Small intestine (tissue), 7 donors: ENCODE results near the gene ASIC3. TPM values are rescaled to one million over a fixed set of nuclear protein-coding genes. Genes with fewer than 3 reads are reported as not detected.

Experiments
- DNase-seq, 2 donors: peaks; one replicate each; pipeline versions ENCODE4 v3.0.0 to v3.0.0-alpha.2; 2013
- FAIRE-seq: peaks from 2 replicates; lab custom pipeline; 2012; peaks lifted over from hg19 to GRCh38; lab: Jason Lieb, UNC
- H3K27ac ChIP-seq, 3 donors: one replicate each; pipeline ENCODE4 v1.5.1; 2013; ENCODE audit warnings: low read length in 2 of 3, mild to moderate bottlenecking in 2 of 3, control low read depth in 1 of 3, inconsistent platforms in 1 of 3, low read depth in 1 of 3, moderate library complexity in 1 of 3
- H3K27me3 ChIP-seq, 3 donors: one replicate each; pipeline ENCODE4 v1.6.1; 2013; ENCODE audit warnings: low read length in 3 of 3, inconsistent platforms in 1 of 3; ENCODE audit not compliant: control insufficient read depth in 3 of 3, insufficient read depth in 3 of 3
- H3K36me3 ChIP-seq, 3 donors: one replicate each; pipeline ENCODE4 v1.6.1; 2013; ENCODE audit warnings: low read length in 3 of 3, inconsistent platforms in 1 of 3, low read depth in 1 of 3, mild to moderate bottlenecking in 1 of 3, moderate library complexity in 1 of 3; ENCODE audit not compliant: control insufficient read depth in 3 of 3, insufficient read depth in 2 of 3
- H3K4me1 ChIP-seq, 3 donors: one replicate each; pipeline ENCODE4 v1.6.1; 2013; ENCODE audit warnings: low read length in 2 of 3, inconsistent platforms in 1 of 3, low read depth in 1 of 3, mild to moderate bottlenecking in 1 of 3, moderate library complexity in 1 of 3; ENCODE audit not compliant: control insufficient read depth in 3 of 3, insufficient read depth in 2 of 3
- H3K4me3 ChIP-seq, 3 donors: one replicate each; pipeline ENCODE4 v1.5.1; 2013; ENCODE audit warnings: low read length in 3 of 3, control low read depth in 1 of 3, inconsistent platforms in 1 of 3, low read depth in 1 of 3, mild to moderate bottlenecking in 1 of 3, moderate library complexity in 1 of 3
- H3K9me3 ChIP-seq, 2 donors: one replicate each; pipeline ENCODE4 v1.6.1; 2013; ENCODE audit warnings: low read depth in 1 of 2, low read length in 1 of 2; ENCODE audit not compliant: control insufficient read depth in 2 of 2, insufficient read depth in 1 of 2
- WGBS, 3 donors: extraction: QIAGEN DNeasy Blood & Tissue Kit; methylation state at CpG; one replicate each; pipeline ENCODE4 v1.1.7; 2013; 5-methylcytosine and 5-hydroxymethylcytosine counted together
- polyA plus RNA-seq, 4 donors: library from polyadenylated mRNA; stranded (reverse) in 3 of 4; unstranded in 1 of 4; fragments of 200-250 nt in 3 of 4; fragments of 120-200 nt in 1 of 4; gene quantifications; one replicate each; pipeline versions ENCODE4 v1.2.1 to v1.2.3, GENCODE V29; 2013
- donor health status: healthy with polysubstance abuse.
- donor health status: control.
- donor health status: control.
- donor health status: Bipolar disorder and iron deficiency.
- donor health status: healthy.

Gene ASIC3
- polyA plus RNA-seq, 4 donors, result 2.8 to 10.7 (median 3.6) TPM

DNA sequence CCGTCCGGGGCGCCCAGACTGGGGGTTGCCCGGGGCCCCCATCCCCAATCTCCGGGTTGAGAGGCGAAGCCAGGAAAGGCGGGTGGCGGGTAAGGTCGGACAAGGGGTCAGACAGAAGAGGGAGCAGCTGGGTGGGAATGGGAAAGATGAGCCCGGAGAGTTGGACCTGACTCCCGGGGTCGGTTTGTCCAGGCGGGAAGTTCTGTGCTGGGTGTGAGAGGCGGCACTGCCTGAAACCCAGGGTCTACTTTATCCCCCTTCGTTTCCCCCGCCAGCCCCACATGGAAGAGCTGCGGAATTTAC is 11.7 kb downstream of the ASIC3 start:
- WGBS, 3 donors, result 2% methylated on average over 16 to 17 of the region's 17 CpGs

DNA sequence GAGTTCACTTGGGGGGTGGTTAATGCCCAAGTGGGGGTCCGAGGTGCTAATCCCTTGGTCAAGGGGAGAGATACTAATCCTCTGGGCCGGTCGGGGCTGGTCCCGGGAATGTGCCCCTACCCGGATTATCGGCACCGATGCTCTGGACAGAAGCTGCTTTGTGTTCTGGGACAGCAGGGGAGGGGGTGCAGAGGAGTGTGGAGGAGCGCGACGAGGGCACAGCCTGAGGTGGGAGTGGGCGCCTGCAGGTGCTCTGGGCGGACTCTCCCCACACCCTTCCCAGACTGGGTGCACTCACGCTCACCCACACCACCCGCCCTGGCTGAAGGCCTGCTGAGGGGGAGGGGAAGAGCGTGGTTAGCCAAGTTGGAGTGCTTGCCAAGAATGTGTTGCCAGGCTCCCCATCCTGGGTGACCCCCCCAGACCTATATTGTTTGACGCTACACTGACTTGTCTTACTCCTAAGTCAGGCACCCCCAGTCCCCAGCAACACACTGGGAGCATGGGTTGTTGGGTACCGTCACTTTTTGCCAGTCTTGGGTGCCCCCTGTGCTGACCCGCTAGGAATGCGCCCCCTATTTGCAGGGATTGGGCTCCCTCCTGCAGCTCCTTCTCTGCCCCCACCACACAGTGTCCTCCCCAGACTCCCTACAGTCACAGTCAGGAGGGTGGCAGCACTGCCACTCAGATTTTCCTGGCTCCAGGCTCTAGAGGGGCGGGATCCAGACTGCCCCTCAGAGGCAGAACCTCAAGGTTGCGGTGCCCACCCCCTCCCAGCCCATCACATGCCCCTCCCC is 12.3 kb downstream of the ASIC3 start:
- H3K9me3 ChIP-seq, result no peaks in the 10 kb centered on the region
- WGBS, 3 donors, result 10 to 14% (median 11%) methylated on average over 20 to 21 of the region's 21 CpGs
- peaks cover 0 to 48% (median 9%) of the 10 kb centered on the region in 3 donors for H3K4me1 ChIP-seq
- H3K27me3 ChIP-seq, result no peaks in the 10 kb centered on the region
- FAIRE-seq, result no peak
- peak; percentile 38 to 46 for DNase-seq
- peak overlapping the region in 1 of 3 donors; percentile 8 for H3K27ac ChIP-seq
- H3K36me3 ChIP-seq, result peaks cover 0 to 32% (median 13%) of the 10 kb centered on the region in 3 donors
- peak overlapping the region; percentile 73 to 81 (median 80) for H3K4me3 ChIP-seq

More for the DNA sequence above, 11.7 kb downstream of the ASIC3 start:
- H3K4me3 ChIP-seq, result peak overlapping the region; percentile 73 to 81 (median 80)
- FAIRE-seq (no peak), DNase-seq (peak in 1 of 2 donors; percentile 16)
- no peaks in the 10 kb centered on the region for H3K27me3 ChIP-seq
- H3K9me3 ChIP-seq, result no peaks in the 10 kb centered on the region
- peak overlapping the region in 1 of 3 donors; percentile 70 for H3K27ac ChIP-seq
- H3K4me1 ChIP-seq, result peaks cover 0 to 48% (median 9%) of the 10 kb centered on the region in 3 donors
- H3K36me3 ChIP-seq, result peaks cover 0 to 31% (median 12%) of the 10 kb centered on the region in 3 donors

DNA sequence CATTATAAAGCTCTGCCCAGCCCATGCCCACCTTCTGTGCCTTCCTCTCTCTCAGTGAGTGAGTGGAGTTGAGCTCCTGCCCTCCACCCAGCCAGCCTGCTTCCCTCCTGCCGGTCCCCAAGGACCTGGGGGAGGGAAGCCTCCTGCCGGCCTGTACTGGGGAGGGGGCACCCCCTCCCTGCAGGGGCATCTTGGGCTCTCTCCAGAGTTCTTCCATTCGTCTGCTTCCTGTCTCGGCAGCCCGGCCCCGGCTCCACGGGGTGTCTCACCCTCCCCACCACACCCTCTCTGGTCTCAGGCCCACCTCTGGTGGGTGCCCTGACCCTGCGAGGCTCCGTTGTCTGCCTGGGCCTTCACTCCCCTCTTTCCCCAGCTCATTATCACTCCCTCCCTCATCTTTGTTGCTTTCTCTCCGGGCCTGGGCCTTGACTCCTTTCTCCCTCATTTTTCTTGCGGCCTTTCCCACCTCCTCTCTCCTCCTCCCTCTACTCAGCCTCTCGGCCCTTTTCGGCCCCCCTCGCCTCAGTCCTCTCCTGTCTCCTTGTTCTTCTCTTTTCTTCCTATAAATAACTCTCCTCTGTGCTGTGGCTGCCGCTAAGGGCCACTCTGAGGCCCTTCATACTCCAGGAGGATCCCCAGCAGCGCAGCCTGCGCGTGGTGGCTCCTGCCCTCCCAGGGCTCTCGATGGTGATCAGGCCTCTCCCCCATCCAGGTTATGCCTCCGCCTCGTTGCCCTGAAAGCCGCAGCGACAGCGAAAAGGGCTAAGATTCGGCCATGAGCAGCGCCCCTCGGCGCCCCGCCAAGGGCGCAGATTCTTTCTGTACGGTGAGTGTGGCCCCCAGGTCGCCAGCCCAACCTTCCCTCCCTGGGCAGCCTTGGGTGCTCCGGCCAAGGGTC is 13.1 kb downstream of the ASIC3 start:
- no peak overlapping the region for H3K4me3 ChIP-seq
- 66 to 71% (median 70%) methylated on average over 33 of the region's 33 CpGs for WGBS, 3 donors
- FAIRE-seq (no peak), DNase-seq (no peak)
- no peak overlapping the region for H3K27ac ChIP-seq
- peaks cover under 1 to 40% (median 19%) of the 10 kb centered on the region in 3 donors for H3K36me3 ChIP-seq
- no peaks in the 10 kb centered on the region for H3K9me3 ChIP-seq
- peaks cover 0 to 46% (median 9%) of the 10 kb centered on the region in 3 donors for H3K4me1 ChIP-seq
- no peaks in the 10 kb centered on the region for H3K27me3 ChIP-seq

DNA sequence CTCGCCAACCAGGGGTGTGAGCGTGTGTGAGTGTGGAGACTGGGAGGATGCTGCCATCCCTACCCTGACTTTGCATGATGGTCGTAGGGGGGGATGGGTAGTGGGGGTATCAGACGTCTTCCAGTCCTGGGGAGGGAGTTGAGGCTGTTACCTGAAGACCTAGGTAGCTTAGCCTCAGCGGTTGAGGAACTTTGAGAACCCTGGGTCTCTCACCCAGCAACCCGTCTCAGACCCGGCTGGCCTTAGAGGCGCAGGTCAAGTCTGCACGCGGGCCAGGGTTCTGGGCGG is 13.7 kb downstream of the ASIC3 start:
- H3K4me1 ChIP-seq, result peaks cover 0 to 40% (median 9%) of the 10 kb centered on the region in 3 donors
- WGBS, 3 donors, result 20 to 64% (median 44%) methylated on average over 10 to 11 of the region's 11 CpGs
- no peak for DNase-seq
- no peaks in the 10 kb centered on the region for H3K9me3 ChIP-seq
- H3K36me3 ChIP-seq, result peaks cover 3 to 46% (median 22%) of the 10 kb centered on the region in 3 donors
- H3K4me3 ChIP-seq, result no peak overlapping the region
- no peak for FAIRE-seq
- H3K27ac ChIP-seq, result no peak overlapping the region
- no peaks in the 10 kb centered on the region for H3K27me3 ChIP-seq

DNA sequence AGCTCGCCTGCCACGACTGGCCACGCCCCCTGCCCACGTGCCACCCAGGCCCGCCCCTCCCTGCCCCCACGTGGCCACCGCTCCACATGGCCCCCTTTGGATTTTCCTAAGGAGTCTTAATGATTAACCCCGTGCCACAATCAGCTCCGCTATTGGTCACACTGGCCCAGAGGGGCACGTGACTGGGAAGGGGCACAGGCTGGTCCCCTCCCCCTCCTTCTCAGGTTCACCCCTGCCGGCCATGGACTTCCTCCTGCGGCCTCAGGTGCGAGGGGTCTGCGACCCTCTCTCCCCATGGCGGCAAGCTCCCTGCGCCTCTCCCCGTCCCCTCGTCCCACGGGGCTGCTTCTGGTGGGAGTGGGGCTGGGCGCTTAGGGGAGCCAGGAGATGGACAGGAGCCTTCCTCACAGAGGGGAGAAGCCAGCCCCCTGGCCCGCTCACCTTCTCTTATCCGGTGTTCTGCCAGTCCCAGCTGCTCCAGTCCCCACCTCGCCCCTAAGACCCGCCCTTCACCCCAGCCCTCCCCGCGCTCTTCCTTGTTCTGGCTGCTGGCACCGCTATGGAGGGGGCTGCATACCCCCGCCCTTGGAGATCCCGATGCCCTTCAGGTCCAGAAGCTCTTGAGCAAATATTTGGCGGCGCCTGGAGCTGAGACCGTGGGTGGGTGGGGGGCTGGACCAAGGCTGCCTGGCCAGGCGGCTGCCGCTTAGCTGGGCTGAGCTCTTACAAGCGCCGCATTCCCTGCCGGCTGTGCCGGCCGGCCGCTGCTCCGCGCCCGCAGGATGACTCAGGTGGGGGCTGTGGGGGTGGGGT is 14.3 kb downstream of the ASIC3 start:
- H3K27me3 ChIP-seq, result no peaks in the 10 kb centered on the region
- peaks cover 7 to 52% (median 22%) of the 10 kb centered on the region in 3 donors for H3K36me3 ChIP-seq
- peak overlapping the region; percentile 75 to 79 (median 75) for H3K27ac ChIP-seq
- DNase-seq (peak; percentile 95), FAIRE-seq (no peak)
- WGBS, 3 donors, result 21 to 50% (median 39%) methylated on average over 37 to 43 of the region's 43 CpGs
- H3K9me3 ChIP-seq, result no peaks in the 10 kb centered on the region
- peak overlapping the region in 2 of 3 donors; percentile 67 to 72 for H3K4me3 ChIP-seq
- H3K4me1 ChIP-seq, result peaks cover 0 to 37% (median 9%) of the 10 kb centered on the region in 3 donors

DNA sequence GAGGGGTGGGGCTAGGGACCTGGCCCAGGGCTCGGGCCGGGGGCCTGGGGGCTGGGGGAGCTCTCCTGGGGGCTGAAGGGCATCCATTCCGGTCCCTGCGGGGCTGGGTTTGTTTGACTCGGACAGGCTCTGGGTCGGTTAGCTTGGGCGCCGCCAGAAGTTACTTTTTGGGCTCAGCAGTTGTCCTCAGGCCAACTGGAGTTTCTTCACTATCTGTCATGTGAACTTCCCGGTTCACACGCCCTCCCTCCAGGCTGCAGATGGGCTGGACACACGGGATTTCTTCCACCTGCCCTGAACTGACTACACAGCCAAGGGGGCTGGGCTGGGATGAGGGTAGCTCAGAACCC is 14.9 kb downstream of the ASIC3 start:
- FAIRE-seq (no peak), DNase-seq (peak; percentile 32 to 59)
- Histone ChIP-seq H3K4me1 (peaks cover 0 to 37% (median 9%) of the 10 kb centered on the region in 3 donors), H3K27me3 (no peaks in the 10 kb centered on the region), H3K9me3 (no peaks in the 10 kb centered on the region), H3K36me3 (peaks cover 8 to 58% (median 22%) of the 10 kb centered on the region in 3 donors), H3K4me3 (peak overlapping the region in 2 of 3 donors; percentile 67 to 72), H3K27ac (peak overlapping the region in 1 of 3 donors; percentile 52)
- 18 to 47% (median 36%) methylated on average over 9 to 11 of the region's 11 CpGs for WGBS, 3 donors

DNA sequence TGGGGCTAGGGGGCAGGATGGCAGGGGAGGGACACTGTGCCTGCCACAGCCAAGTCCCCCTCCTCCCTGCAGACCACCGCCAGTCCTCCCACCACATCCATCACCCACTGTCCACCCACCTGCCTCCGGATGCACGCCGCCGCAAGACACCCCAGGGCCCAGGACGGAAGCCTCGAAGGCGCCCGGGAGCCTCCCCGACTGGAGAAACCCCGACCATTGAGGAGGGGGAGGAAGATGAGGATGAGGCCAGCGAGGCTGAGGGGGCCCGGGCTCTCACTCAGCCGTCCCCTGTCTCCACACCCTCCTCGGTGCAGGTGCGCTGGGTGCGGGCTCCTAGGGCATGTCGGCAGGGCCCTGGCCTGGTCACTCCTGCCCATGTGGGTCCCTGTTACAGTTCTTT is 16.1 kb downstream of the ASIC3 start:
- no peaks in the 10 kb centered on the region for H3K9me3 ChIP-seq
- H3K4me3 ChIP-seq, result no peak overlapping the region
- DNase-seq (no peak), FAIRE-seq (no peak)
- WGBS, 3 donors, result 95 to 98% (median 95%) methylated on average over 9 to 18 of the region's 18 CpGs
- peaks cover 0 to 27% (median 9%) of the 10 kb centered on the region in 3 donors for H3K4me1 ChIP-seq
- H3K27me3 ChIP-seq, result no peaks in the 10 kb centered on the region
- no peak overlapping the region for H3K27ac ChIP-seq
- peaks cover 9 to 70% (median 22%) of the 10 kb centered on the region in 3 donors for H3K36me3 ChIP-seq

DNA sequence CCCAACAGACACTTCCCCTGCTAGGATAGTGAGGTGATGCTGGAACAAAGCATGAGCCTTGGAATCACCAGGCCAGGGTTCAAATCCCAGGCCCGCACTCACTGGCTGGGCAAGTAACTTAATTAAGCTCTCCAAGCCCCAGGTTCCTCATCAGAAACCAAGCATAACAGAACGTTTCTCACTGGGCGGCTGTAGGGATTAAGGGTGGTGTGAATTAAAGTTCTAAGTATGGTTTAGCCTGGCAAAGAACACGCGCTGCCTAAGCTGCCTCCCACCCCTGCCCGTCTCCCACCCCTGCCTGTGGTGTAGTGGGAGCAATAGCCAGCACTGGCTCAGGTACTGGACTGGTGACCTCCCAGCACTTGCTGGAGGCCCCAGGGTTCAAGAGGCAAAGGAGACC is 16.7 kb downstream of the ASIC3 start:
- no peak overlapping the region for H3K27ac ChIP-seq
- FAIRE-seq (no peak), DNase-seq (no peak)
- H3K9me3 ChIP-seq, result no peaks in the 10 kb centered on the region
- H3K36me3 ChIP-seq, result peaks cover 9 to 76% (median 22%) of the 10 kb centered on the region in 3 donors
- WGBS, 3 donors, result 88 to 93% (median 93%) methylated on average over 6 of the region's 6 CpGs
- H3K4me3 ChIP-seq, result no peak overlapping the region
- H3K4me1 ChIP-seq, result peaks cover 0 to 27% (median 9%) of the 10 kb centered on the region in 3 donors
- no peaks in the 10 kb centered on the region for H3K27me3 ChIP-seq
